ENCODE measurements around the gene STN1.

Gene STN1

GRCh38 chr10:103928784-103929183 is 10.8 kb upstream of the STN1 start:
- DNase-seq = no peak

- DNase-seq = peak; percentile 11 to 18
These were observed 8.8 kb upstream of the STN1 start for GRCh38 chr10:103926722-103927319.

- DNase-seq = no peak
These were observed 7.6 kb upstream of the STN1 start for GRCh38 chr10:103925591-103925990.

GRCh38 chr10:103923502-103923901 is 5.5 kb upstream of the STN1 start:
- no peak for DNase-seq

- DNase-seq = no peak
These were observed 4.7 kb upstream of the STN1 start for GRCh38 chr10:103922659-103923058.

- peak; percentile 47 to 61 for DNase-seq
These were observed 3.8 kb upstream of the STN1 start for GRCh38 chr10:103921750-103922195.

GRCh38 chr10:103921248-103921647 is 3.3 kb upstream of the STN1 start:
- no peak for DNase-seq

GRCh38 chr10:103919648-103920025 is 1.7 kb upstream of the STN1 start:
- DNase-seq = no peak

GRCh38 chr10:103917302-103918052 is 507 bp downstream of the STN1 start:
- DNase-seq = peak; percentile 26 to 32

GRCh38 chr10:103916876-103917275 is 1.1 kb downstream of the STN1 start:
- no peak for DNase-seq

- DNase-seq = peak in 1 of 2 donors; percentile 6
These were observed 1.7 kb downstream of the STN1 start for GRCh38 chr10:103916254-103916653.

GRCh38 chr10:103915796-103916195 is 2.2 kb downstream of the STN1 start:
- peak in 1 of 2 donors; percentile 11 for DNase-seq

GRCh38 chr10:103912759-103913158 is 5.2 kb downstream of the STN1 start:
- DNase-seq = no peak

GRCh38 chr10:103911021-103911459 is 6.9 kb downstream of the STN1 start:
- peak in 1 of 2 donors; percentile 39 for DNase-seq

GRCh38 chr10:103910442-103911012 is 7.5 kb downstream of the STN1 start:
- DNase-seq = peak in 1 of 2 donors; percentile 13

- no peak for DNase-seq
These were observed 12.5 kb downstream of the STN1 start for GRCh38 chr10:103905441-103905840.

GRCh38 chr10:103901299-103901698 is 16.7 kb downstream of the STN1 start:
- no peak for DNase-seq

GRCh38 chr10:103899312-103899711 is 18.7 kb downstream of the STN1 start:
- DNase-seq = no peak

- DNase-seq = no peak
These were observed 20.7 kb downstream of the STN1 start for GRCh38 chr10:103897241-103897774.

- DNase-seq = no peak
These were observed 21.8 kb downstream of the STN1 start for GRCh38 chr10:103896225-103896624.

- no peak for DNase-seq
These were observed 22.4 kb downstream of the STN1 start for GRCh38 chr10:103895411-103896186.

- no peak for DNase-seq
These were observed 23.5 kb downstream of the STN1 start for GRCh38 chr10:103894441-103894864.

- DNase-seq = no peak
These were observed 24.2 kb downstream of the STN1 start for GRCh38 chr10:103893817-103894216.
